H9 (cell line): ENCODE results near the gene FXYD6. TPM values are rescaled to one million over a fixed set of nuclear protein-coding genes. Genes with fewer than 3 reads are reported as not detected.
A peak's percentile ranks its signal among the peaks of the same experiment; 100 is the strongest.

Experiments used
- DNase-seq: peaks from one replicate; pipeline ENCODE4 v3.0.0-alpha.2; 2017
- H2AFZ ChIP-seq: one replicate; pipeline ENCODE4 v1.6.1; 2013; ENCODE audit warnings: mild to moderate bottlenecking, low read length, control low read depth, moderate library complexity
- H2AK5ac ChIP-seq: 2 replicates; pipeline ENCODE4 v1.6.1; 2013; ENCODE audit warnings: low read length, control low read depth, mixed read lengths; ENCODE audit not compliant: insufficient read length
- H2BK120ac ChIP-seq: one replicate; pipeline ENCODE4 v1.6.1; 2013; ENCODE audit warnings: low read depth, mild to moderate bottlenecking, low read length, control low read depth, inconsistent platforms; ENCODE audit not compliant: poor library complexity, severe bottlenecking
- H2BK12ac ChIP-seq: 2 replicates; pipeline ENCODE4 v1.6.1; 2013; ENCODE audit warnings: low read length, control low read depth, mixed read lengths, low read depth; ENCODE audit not compliant: insufficient read length
- H2BK15ac ChIP-seq: 2 replicates; pipeline ENCODE4 v1.6.1; 2013; ENCODE audit warnings: low read depth, low read length, control low read depth
- H2BK20ac ChIP-seq: one replicate; pipeline ENCODE4 v1.6.1; 2013; ENCODE audit warnings: low read depth, mild to moderate bottlenecking, low read length, control low read depth, inconsistent platforms; ENCODE audit not compliant: poor library complexity, severe bottlenecking
- H2BK5ac ChIP-seq: 2 replicates; pipeline ENCODE4 v1.6.1; 2013; ENCODE audit warnings: low read length, control low read depth, mixed read lengths; ENCODE audit not compliant: insufficient read length
- H3K14ac ChIP-seq: 2 replicates; pipeline ENCODE4 v1.6.1; 2013; ENCODE audit warnings: low read length, control low read depth; ENCODE audit not compliant: insufficient read depth
- H3K18ac ChIP-seq: 2 replicates; pipeline ENCODE4 v1.6.1; 2013; ENCODE audit warnings: low read depth, mild to moderate bottlenecking, mixed read lengths, low read length, control low read depth; ENCODE audit not compliant: insufficient read length
- H3K23ac ChIP-seq: 2 replicates; pipeline ENCODE4 v1.6.1; 2013; ENCODE audit warnings: low read length, control low read depth, mixed read lengths, low read depth; ENCODE audit not compliant: insufficient read length
- H3K23me2 ChIP-seq: 2 replicates; pipeline ENCODE4 v1.6.1; 2013; ENCODE audit warnings: low read depth, mild to moderate bottlenecking, mixed read lengths, low read length, control low read depth; ENCODE audit not compliant: insufficient read length, poor library complexity, severe bottlenecking
- H3K27ac ChIP-seq: 2 replicates; pipeline ENCODE4 v1.5.1; 2013; ENCODE audit warnings: low read length, control low read depth, mixed read lengths, low read depth; ENCODE audit not compliant: insufficient read length
- H3K27me3 ChIP-seq: 2 replicates; pipeline ENCODE4 v1.6.1; 2013; ENCODE audit warnings: low read length, control low read depth, inconsistent platforms; ENCODE audit not compliant: insufficient read depth
- H3K4ac ChIP-seq: 2 replicates; pipeline ENCODE4 v1.6.1; 2013; ENCODE audit warnings: low read depth, mild to moderate bottlenecking, control low read depth, inconsistent platforms, low read length, moderate library complexity
- H3K4me1 ChIP-seq: 2 replicates; pipeline ENCODE4 v1.6.1; 2013; ENCODE audit warnings: low read length, control low read depth, inconsistent platforms; ENCODE audit not compliant: insufficient read depth
- H3K4me2 ChIP-seq: 2 replicates; pipeline ENCODE4 v1.6.1; 2013; ENCODE audit warnings: low read length, control low read depth, mixed read lengths; ENCODE audit not compliant: insufficient read length, insufficient read depth
- H3K56ac ChIP-seq: 2 replicates; pipeline ENCODE4 v1.6.1; 2013; ENCODE audit warnings: low read depth, mild to moderate bottlenecking, mixed read lengths, low read length, control low read depth; ENCODE audit not compliant: insufficient read length
- H3K79me1 ChIP-seq: 2 replicates; pipeline ENCODE4 v1.6.1; 2013; ENCODE audit warnings: low read depth, mild to moderate bottlenecking, moderate library complexity, low read length, control low read depth, inconsistent platforms; ENCODE audit not compliant: insufficient read depth, poor library complexity, severe bottlenecking
- H3K79me2 ChIP-seq: 2 replicates; pipeline ENCODE4 v1.6.1; 2013; ENCODE audit warnings: low read length, control low read depth, inconsistent platforms; ENCODE audit not compliant: insufficient read depth
- H3K9ac ChIP-seq: 2 replicates; pipeline ENCODE4 v1.6.1; 2013; ENCODE audit warnings: low read length, control low read depth, mixed read lengths; ENCODE audit not compliant: insufficient read length; ENCODE audit errors: extremely low read depth
- H3K9me3 ChIP-seq: one replicate; pipeline ENCODE4 v1.6.1; 2013; ENCODE audit warnings: low read depth, low read length, inconsistent platforms; ENCODE audit not compliant: control insufficient read depth
- H3T11ph ChIP-seq: one replicate; pipeline ENCODE4 v1.6.1; 2013; ENCODE audit warnings: mild to moderate bottlenecking, low read length, control low read depth, inconsistent platforms
- H4K20me1 ChIP-seq: one replicate; pipeline ENCODE4 v1.6.1; 2013; ENCODE audit not compliant: control insufficient read depth, insufficient read length, insufficient read depth
- H4K5ac ChIP-seq: 2 replicates; pipeline ENCODE4 v1.6.1; 2013; ENCODE audit warnings: low read depth, mild to moderate bottlenecking, mixed read lengths, low read length, control low read depth; ENCODE audit not compliant: insufficient read length
- H4K8ac ChIP-seq: replicated peaks from 2 replicates; pipeline ENCODE4 v1.6.1; 2013; ENCODE audit warnings: low read length, control low read depth, mixed read lengths, low read depth; ENCODE audit not compliant: insufficient read length
- H4K91ac ChIP-seq: 2 replicates; pipeline ENCODE4 v1.6.1; 2013; ENCODE audit warnings: low read depth, mild to moderate bottlenecking, moderate library complexity, mixed read lengths, low read length, control low read depth; ENCODE audit not compliant: insufficient read length
- H3K27ac Mint-ChIP-seq, 3 experiments: 2 replicates in 2 of 3; 3 replicates in 1 of 3; pipeline ENCODE4 v1.8.0; 2020 to 2021; ENCODE audit warnings: mixed read lengths in 3 of 3, mild to moderate bottlenecking in 1 of 3, moderate library complexity in 1 of 3
- H3K27me3 Mint-ChIP-seq: 2 replicates; pipeline ENCODE4 v1.8.0; 2021; ENCODE audit warnings: low read depth, mild to moderate bottlenecking, moderate library complexity, mixed read lengths
- H3K36me3 Mint-ChIP-seq, 3 experiments: 2 replicates in 2 of 3; 3 replicates in 1 of 3; pipeline ENCODE4 v1.8.0; 2020 to 2021; ENCODE audit warnings: low read depth in 3 of 3, mixed read lengths in 3 of 3; ENCODE audit not compliant: insufficient read depth in 1 of 3
- H3K4me1 Mint-ChIP-seq, 2 experiments: 2 replicates each; pipeline ENCODE4 v1.8.0; 2020; ENCODE audit warnings: mixed read lengths in 2 of 2
- H3K4me3 Mint-ChIP-seq, 2 experiments: 2 replicates in 1 of 2; 3 replicates in 1 of 2; pipeline ENCODE4 v1.8.0; 2020 to 2021; ENCODE audit warnings: mild to moderate bottlenecking in 2 of 2, mixed read lengths in 2 of 2, moderate library complexity in 1 of 2
- H3K9me3 Mint-ChIP-seq, 2 experiments: 2 replicates in 1 of 2; 3 replicates in 1 of 2; pipeline ENCODE4 v1.8.0; 2020; ENCODE audit warnings: mild to moderate bottlenecking in 2 of 2, mixed read lengths in 2 of 2, moderate library complexity in 1 of 2
- WGBS: extraction: QIAGEN DNeasy Blood & Tissue Kit; methylation state at CpG from one replicate; pipeline ENCODE4 v1.1.7; 2013; ENCODE audit warnings: missing lambda C conversion rate, low lambda C conversion rate, mixed read lengths; ENCODE audit not compliant: insufficient read length; ENCODE audit errors: extremely low coverage; 5-methylcytosine and 5-hydroxymethylcytosine counted together
- total RNA-seq: library from RNA; stranded (reverse); gene quantifications from 2 replicates; pipeline ENCODE4 v1.2.1, GENCODE V29; 2021
- TF ChIP-seq, protein P1 (sequence below): fragments of 200-600 bp; sonication (generic); conservative IDR thresholded peaks from 3 replicates; pipeline ENCODE4 v1.8.0; 2021; ENCODE audit warnings: antibody characterized with exemption, mild to moderate bottlenecking

The FXYD6 gene
- total RNA-seq, 1 experiment from 2014 or later: 18.3 TPM

DNA sequence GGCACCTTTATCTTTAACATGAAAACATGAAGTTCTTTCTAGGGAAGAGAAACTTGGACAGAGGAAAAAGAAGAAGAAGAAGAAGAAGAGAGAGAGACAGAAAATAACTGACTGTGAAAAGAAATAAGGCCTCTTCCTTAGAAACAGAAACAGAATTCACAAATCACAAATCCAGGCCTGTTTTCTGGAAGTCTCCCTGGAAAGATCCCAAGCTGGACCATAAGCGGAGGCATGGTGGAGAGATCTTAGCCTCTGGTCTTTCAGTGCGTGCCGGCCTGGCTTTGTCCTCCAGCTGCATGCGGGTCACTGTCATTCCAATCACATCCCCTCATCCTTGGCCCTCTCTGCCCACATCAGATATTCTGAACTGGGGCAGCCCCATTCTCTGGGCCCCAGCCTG lies 6.9 kb downstream of the FXYD6 start:
- H2AFZ ChIP-seq: no peak overlapping the region
- no peak overlapping the region for H3K9ac ChIP-seq
- TF ChIP-seq, protein P1, sequence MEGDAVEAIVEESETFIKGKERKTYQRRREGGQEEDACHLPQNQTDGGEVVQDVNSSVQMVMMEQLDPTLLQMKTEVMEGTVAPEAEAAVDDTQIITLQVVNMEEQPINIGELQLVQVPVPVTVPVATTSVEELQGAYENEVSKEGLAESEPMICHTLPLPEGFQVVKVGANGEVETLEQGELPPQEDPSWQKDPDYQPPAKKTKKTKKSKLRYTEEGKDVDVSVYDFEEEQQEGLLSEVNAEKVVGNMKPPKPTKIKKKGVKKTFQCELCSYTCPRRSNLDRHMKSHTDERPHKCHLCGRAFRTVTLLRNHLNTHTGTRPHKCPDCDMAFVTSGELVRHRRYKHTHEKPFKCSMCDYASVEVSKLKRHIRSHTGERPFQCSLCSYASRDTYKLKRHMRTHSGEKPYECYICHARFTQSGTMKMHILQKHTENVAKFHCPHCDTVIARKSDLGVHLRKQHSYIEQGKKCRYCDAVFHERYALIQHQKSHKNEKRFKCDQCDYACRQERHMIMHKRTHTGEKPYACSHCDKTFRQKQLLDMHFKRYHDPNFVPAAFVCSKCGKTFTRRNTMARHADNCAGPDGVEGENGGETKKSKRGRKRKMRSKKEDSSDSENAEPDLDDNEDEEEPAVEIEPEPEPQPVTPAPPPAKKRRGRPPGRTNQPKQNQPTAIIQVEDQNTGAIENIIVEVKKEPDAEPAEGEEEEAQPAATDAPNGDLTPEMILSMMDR: no peak
- H2BK120ac ChIP-seq: no peak overlapping the region
- no peak overlapping the region for H2BK12ac ChIP-seq
- H4K5ac ChIP-seq: no peak overlapping the region
- H2BK5ac ChIP-seq: no peak overlapping the region
- peaks cover 4% of the 10 kb centered on the region for H3K23me2 ChIP-seq
- no peak overlapping the region for H3T11ph ChIP-seq
- no peak overlapping the region for H2BK15ac ChIP-seq
- WGBS: no CpG with 5 or more reads among the region's 4 CpGs
- H3K9me3 Mint-ChIP-seq: no peaks in the 10 kb centered on the region
- no peak overlapping the region for H3K14ac ChIP-seq
- no peak overlapping the region for H3K18ac ChIP-seq
- H3K23ac ChIP-seq: no peak overlapping the region
- H2BK20ac ChIP-seq: no peak overlapping the region
- peaks cover 32% of the 10 kb centered on the region for H3K27me3 Mint-ChIP-seq
- H3K56ac ChIP-seq: no peak overlapping the region
- peaks cover 4% of the 10 kb centered on the region; the same call in 1 of the 2 replicates for H3K4me1 ChIP-seq
- no peak overlapping the region for H3K27ac ChIP-seq
- no peaks in the 10 kb centered on the region for H4K20me1 ChIP-seq
- no peaks in the 10 kb centered on the region for H3K9me3 ChIP-seq
- no peak overlapping the region; a peak in 1 of 5 replicates for H3K4me3 Mint-ChIP-seq
- DNase-seq: no peak
- no peaks in the 10 kb centered on the region for H3K27me3 ChIP-seq
- H3K4me1 Mint-ChIP-seq: peaks cover 35 to 60% of the 10 kb centered on the region in 2 experiments
- 0 out of 7 replicates have a peak, but pooled peaks cover 0 to 3% (median 0%) of the 10 kb centered on the region in 3 experiments for H3K36me3 Mint-ChIP-seq
- no peak overlapping the region for H4K91ac ChIP-seq
- H3K4me2 ChIP-seq: no peak overlapping the region
- no peaks in the 10 kb centered on the region for H3K79me1 ChIP-seq
- no peak overlapping the region for H3K4ac ChIP-seq
- no peaks in the 10 kb centered on the region for H3K79me2 ChIP-seq
- H4K8ac ChIP-seq: no peak overlapping the region
- H2AK5ac ChIP-seq: no peak overlapping the region
- H3K27ac Mint-ChIP-seq: peak overlapping the region in 1 of 3 experiments; percentile 64; a peak in 2 of 7 replicates
